OCI-LY7 (cell line): ENCODE data around the gene ENDOV.

ENCODE experiments used
- CTCF ChIP-seq: fragments of 200-600 bp; sonication (generic); conservative IDR thresholded peaks from 2 replicates; pipeline ENCODE4 v1.5.1; 2014; ENCODE audit warnings: mild to moderate bottlenecking, antibody characterized with exemption, low read length, moderate library complexity, mixed read lengths
- EZH2phosphoT487 ChIP-seq: fragments of 200-600 bp; sonication (generic); IDR thresholded peaks from 2 replicates; pipeline ENCODE4 v1.6.1; 2018; ENCODE audit warnings: low read depth, borderline replicate concordance, mild to moderate bottlenecking, mixed run types, antibody characterized with exemption, low read length, moderate library complexity, mixed read lengths

- TF ChIP-seq CTCF (no peak), EZH2phosphoT487 (no peak)
These were observed 32.0 kb upstream of the ENDOV start for GRCh38 chr17:80382956-80383355.
